ENCODE results near the gene C20orf144.

Gene C20orf144

GRCh38 chr20:33680686-33681085, 18.6 kb downstream of the C20orf144 start:
- Histone ChIP-seq H2AFZ (ENCODE audit: low read depth, low read length) (no peak overlapping the region), H3K36me3 (ENCODE audit: insufficient read depth, low read length) (peaks cover 37% of the 10 kb centered on the region), H3K9me3 (ENCODE audit: low read length) (no peaks in the 10 kb centered on the region), H3K27me3 (ENCODE audit: insufficient read depth, low read length) (no peaks in the 10 kb centered on the region), H3K4me1 (ENCODE audit: insufficient read depth, low read length) (peaks cover 24% of the 10 kb centered on the region), H3K4me3 (ENCODE audit: low read length) (no peak overlapping the region)

- no peaks in the 10 kb centered on the region for H3K27me3 ChIP-seq (ENCODE audit: insufficient read depth, low read length)
- no peak overlapping the region for H3K4me3 ChIP-seq (ENCODE audit: low read length)
- H3K4me1 ChIP-seq (ENCODE audit: insufficient read depth, low read length): peaks cover 18% of the 10 kb centered on the region
- H2AFZ ChIP-seq (ENCODE audit: low read depth, low read length): no peak overlapping the region
- no peaks in the 10 kb centered on the region for H3K9me3 ChIP-seq (ENCODE audit: low read length)
- H3K36me3 ChIP-seq (ENCODE audit: insufficient read depth, low read length): peaks cover 35% of the 10 kb centered on the region
Observed at GRCh38 chr20:33681288-33681687, 19.2 kb downstream of the C20orf144 start.

GRCh38 chr20:33681728-33682353, 19.7 kb downstream of the C20orf144 start:
- peaks cover 30% of the 10 kb centered on the region for H3K36me3 ChIP-seq (ENCODE audit: insufficient read depth, low read length)
- no peaks in the 10 kb centered on the region for H3K27me3 ChIP-seq (ENCODE audit: insufficient read depth, low read length)
- no peak overlapping the region for H2AFZ ChIP-seq (ENCODE audit: low read depth, low read length)
- peaks cover 17% of the 10 kb centered on the region for H3K4me1 ChIP-seq (ENCODE audit: insufficient read depth, low read length)
- no peaks in the 10 kb centered on the region for H3K9me3 ChIP-seq (ENCODE audit: low read length)
- H3K4me3 ChIP-seq (ENCODE audit: low read length): no peak overlapping the region

- Histone ChIP-seq H2AFZ (ENCODE audit: low read depth, low read length) (no peak overlapping the region), H3K4me3 (ENCODE audit: low read length) (peak overlapping the region; percentile 68), H3K36me3 (ENCODE audit: insufficient read depth, low read length) (peaks cover 6% of the 10 kb centered on the region), H3K27me3 (ENCODE audit: insufficient read depth, low read length) (no peaks in the 10 kb centered on the region), H3K9me3 (ENCODE audit: low read length) (no peaks in the 10 kb centered on the region), H3K4me1 (ENCODE audit: insufficient read depth, low read length) (peaks cover 18% of the 10 kb centered on the region)
Observed at GRCh38 chr20:33684533-33685327, 22.6 kb downstream of the C20orf144 start.

GRCh38 chr20:33685328-33686099, 23.4 kb downstream of the C20orf144 start:
- Histone ChIP-seq H3K4me3 (ENCODE audit: low read length) (peak overlapping the region; percentile 68), H3K27me3 (ENCODE audit: insufficient read depth, low read length) (no peaks in the 10 kb centered on the region), H3K9me3 (ENCODE audit: low read length) (no peaks in the 10 kb centered on the region), H2AFZ (ENCODE audit: low read depth, low read length) (no peak overlapping the region), H3K36me3 (ENCODE audit: insufficient read depth, low read length) (no peaks in the 10 kb centered on the region), H3K4me1 (ENCODE audit: insufficient read depth, low read length) (peaks cover 24% of the 10 kb centered on the region)

- no peaks in the 10 kb centered on the region for H3K9me3 ChIP-seq (ENCODE audit: low read length)
- no peaks in the 10 kb centered on the region for H3K36me3 ChIP-seq (ENCODE audit: insufficient read depth, low read length)
- peak within 1 kb of the TSS; percentile 68 for H3K4me3 ChIP-seq (ENCODE audit: low read length)
- H3K27me3 ChIP-seq (ENCODE audit: insufficient read depth, low read length): no peaks in the 10 kb centered on the region
- peaks cover 24% of the 10 kb centered on the region for H3K4me1 ChIP-seq (ENCODE audit: insufficient read depth, low read length)
- H2AFZ ChIP-seq (ENCODE audit: low read depth, low read length): peak within 1 kb of the TSS; percentile 50
Observed at GRCh38 chr20:33686100-33686983, 24.2 kb downstream of the C20orf144 start, which contains the start of gene E2F1. Gene E2F1, minus strand, starts transcription at chr20:33686385. Its CDS starts 121 bp downstream, at chr20:33686264.

- Histone ChIP-seq H3K36me3 (ENCODE audit: insufficient read depth, low read length) (no peaks in the 10 kb centered on the region), H3K9me3 (ENCODE audit: low read length) (no peaks in the 10 kb centered on the region), H3K27me3 (ENCODE audit: insufficient read depth, low read length) (no peaks in the 10 kb centered on the region), H3K4me1 (ENCODE audit: insufficient read depth, low read length) (peaks cover 24% of the 10 kb centered on the region), H2AFZ (ENCODE audit: low read depth, low read length) (peak overlapping the region; percentile 50), H3K4me3 (ENCODE audit: low read length) (peak overlapping the region; percentile 39)
Observed at GRCh38 chr20:33686984-33687366, 24.8 kb downstream of the C20orf144 start.

GRCh38 chr20:33687370-33687915, 25.3 kb downstream of the C20orf144 start:
- Histone ChIP-seq H3K4me1 (ENCODE audit: insufficient read depth, low read length) (peaks cover 24% of the 10 kb centered on the region), H3K4me3 (ENCODE audit: low read length) (no peak overlapping the region), H3K9me3 (ENCODE audit: low read length) (no peaks in the 10 kb centered on the region), H3K27me3 (ENCODE audit: insufficient read depth, low read length) (no peaks in the 10 kb centered on the region), H2AFZ (ENCODE audit: low read depth, low read length) (peak overlapping the region; percentile 50), H3K36me3 (ENCODE audit: insufficient read depth, low read length) (no peaks in the 10 kb centered on the region)

- Histone ChIP-seq H3K27me3 (ENCODE audit: insufficient read depth, low read length) (no peaks in the 10 kb centered on the region), H3K4me1 (ENCODE audit: insufficient read depth, low read length) (peaks cover 27% of the 10 kb centered on the region), H3K4me3 (ENCODE audit: low read length) (no peak overlapping the region)
Observed at GRCh38 chr20:33687993-33688937, 26.1 kb downstream of the C20orf144 start.

GRCh38 chr20:33688938-33689424, 26.9 kb downstream of the C20orf144 start:
- H2AFZ ChIP-seq (ENCODE audit: low read depth, low read length): no peak overlapping the region
- H3K4me1 ChIP-seq (ENCODE audit: insufficient read depth, low read length): peaks cover 34% of the 10 kb centered on the region
- H3K36me3 ChIP-seq (ENCODE audit: insufficient read depth, low read length): no peaks in the 10 kb centered on the region
- H3K9me3 ChIP-seq (ENCODE audit: low read length): no peaks in the 10 kb centered on the region
- H3K27me3 ChIP-seq (ENCODE audit: insufficient read depth, low read length): no peaks in the 10 kb centered on the region
- no peak overlapping the region for H3K4me3 ChIP-seq (ENCODE audit: low read length)

More at GRCh38 chr20:33687993-33688937, 26.1 kb downstream of the C20orf144 start:
- Histone ChIP-seq H3K36me3 (ENCODE audit: insufficient read depth, low read length) (no peaks in the 10 kb centered on the region), H3K9me3 (ENCODE audit: low read length) (no peaks in the 10 kb centered on the region), H2AFZ (ENCODE audit: low read depth, low read length) (no peak overlapping the region)

- peaks cover 34% of the 10 kb centered on the region for H3K4me1 ChIP-seq (ENCODE audit: insufficient read depth, low read length)
- no peaks in the 10 kb centered on the region for H3K36me3 ChIP-seq (ENCODE audit: insufficient read depth, low read length)
- H2AFZ ChIP-seq (ENCODE audit: low read depth, low read length): no peak overlapping the region
- H3K4me3 ChIP-seq (ENCODE audit: low read length): no peak overlapping the region
- no peaks in the 10 kb centered on the region for H3K9me3 ChIP-seq (ENCODE audit: low read length)
- no peaks in the 10 kb centered on the region for H3K27me3 ChIP-seq (ENCODE audit: insufficient read depth, low read length)
Observed at GRCh38 chr20:33689493-33689892, 27.4 kb downstream of the C20orf144 start.
